B cell (primary cell): ENCODE measurements around the gene DCAKD. TPM values are rescaled to one million over a fixed set of nuclear protein-coding genes. Genes with fewer than 3 reads are reported as not detected.

Experiments used
- ATAC-seq: fragments of 200-7000 bp; cut with Tn5 transposase; one replicate; pipeline ENCODE4 v1.10.0; 2021; ENCODE audit warnings: low read depth, mild to moderate bottlenecking, moderate number of reproducible peaks, moderate library complexity
- CTCF ChIA-PET: fragments of 350-600 bp; sonication (Branson Sonifier 250); formaldehyde crosslinking; loops from one replicate; lab custom pipeline; 2021; ENCODE audit warnings: antibody characterized with exemption, inconsistent platforms; lab: Charles Lee
- POLR2A ChIA-PET: fragments of 350-600 bp; sonication (Branson Sonifier 250); formaldehyde crosslinking; loops from one replicate; lab custom pipeline; 2021; ENCODE audit warnings: antibody characterized with exemption; lab: Charles Lee
- DNase-seq: peaks from one replicate; pipeline ENCODE4 v3.0.0; 2013
- H2AFZ ChIP-seq: 2 replicates; pipeline ENCODE4 v1.6.1; 2012; ENCODE audit warnings: mild to moderate bottlenecking, low read depth, low read length; ENCODE audit not compliant: insufficient read depth, poor library complexity, severe bottlenecking
- H3K27ac ChIP-seq, 2 donors: 1 replicate in 1 of 2; 2 replicates in 1 of 2; pipeline ENCODE4 v1.5.1; 2012 to 2013; ENCODE audit warnings: low read length in 2 of 2, mild to moderate bottlenecking in 2 of 2, moderate library complexity in 1 of 2
- H3K27me3 ChIP-seq, 4 experiments: fragments of 200-600 bp in 1 of 4; sonication (generic) in 1 of 4; replicated peaks in 1 of 4; 1 replicate in 2 of 4; 2 replicates in 2 of 4; pipeline versions ENCODE4 v1.6.1 to v1.7.0; 2013 to 2016; ENCODE audit warnings: low read length in 3 of 4, mild to moderate bottlenecking in 2 of 4, mixed read lengths in 1 of 4, moderate library complexity in 1 of 4; ENCODE audit not compliant: insufficient read depth in 4 of 4, control insufficient read depth in 3 of 4; ENCODE audit errors: control extremely low read depth in 1 of 4
- H3K36me3 ChIP-seq, 2 experiments: replicated peaks in 1 of 2; 1 replicate in 1 of 2; 2 replicates in 1 of 2; pipeline versions ENCODE4 v1.6.1 to v1.7.1; 2013; ENCODE audit warnings: low read length in 1 of 2; ENCODE audit not compliant: insufficient read depth in 2 of 2, control insufficient read depth in 1 of 2; ENCODE audit errors: control extremely low read depth in 1 of 2, extremely low read depth in 1 of 2
- H3K4me1 ChIP-seq, 2 donors: fragments of 200-600 bp in 1 of 2; sonication (generic) in 1 of 2; 1 replicate in 1 of 2; 2 replicates in 1 of 2; pipeline versions ENCODE4 v1.5.1 to v1.6.1; 2013 to 2017; ENCODE audit warnings: low read length in 2 of 2; ENCODE audit not compliant: control insufficient read depth in 2 of 2, insufficient read depth in 2 of 2
- H3K4me2 ChIP-seq: replicated peaks from 2 replicates; pipeline ENCODE3; 2012; ENCODE audit warnings: mild to moderate bottlenecking, low read depth, low read length; ENCODE audit not compliant: poor library complexity, severe bottlenecking
- H3K4me3 ChIP-seq, 5 experiments: fragments of 200-600 bp in 1 of 5; sonication (generic) in 1 of 5; 1 replicate in 3 of 5; 2 replicates in 2 of 5; pipeline versions ENCODE4 v1.5.1 to v1.7.0; 2011 to 2016; ENCODE audit warnings: low read length in 4 of 5, mild to moderate bottlenecking in 4 of 5, low read depth in 2 of 5, control low read depth in 1 of 5, moderate library complexity in 1 of 5; ENCODE audit not compliant: insufficient read depth in 1 of 5; ENCODE audit errors: control extremely low read depth in 1 of 5, extremely low read depth in 1 of 5
- H3K79me2 ChIP-seq: fragments of 200-600 bp; sonication (generic); one replicate; pipeline ENCODE4 v1.6.0; 2016; ENCODE audit warnings: low read length; ENCODE audit not compliant: control insufficient read depth, insufficient read depth
- H3K9ac ChIP-seq: fragments of 200-600 bp; sonication (generic); 2 replicates; pipeline ENCODE4 v1.6.1; 2017; ENCODE audit warnings: mild to moderate bottlenecking, low read length, moderate library complexity
- H3K9me3 ChIP-seq, 3 donors: one replicate each; pipeline versions ENCODE4 v1.6.1 to v1.7.1; 2013; ENCODE audit warnings: low read length in 2 of 3; ENCODE audit not compliant: control insufficient read depth in 2 of 3, insufficient read depth in 1 of 3; ENCODE audit errors: control extremely low read depth in 1 of 3
- H4K20me1 ChIP-seq: 2 replicates; pipeline ENCODE4 v1.6.0; 2012; ENCODE audit warnings: mild to moderate bottlenecking, low read length; ENCODE audit not compliant: insufficient read depth, control insufficient read depth, poor library complexity, severe bottlenecking
- H3K27ac Mint-ChIP-seq: one replicate; pipeline ENCODE4 v1.8.0; 2021; ENCODE audit warnings: mixed read lengths
- H3K27me3 Mint-ChIP-seq: one replicate; pipeline ENCODE4 v1.8.0; 2021; ENCODE audit warnings: mixed read lengths
- H3K4me1 Mint-ChIP-seq: one replicate; pipeline ENCODE4 v1.8.0; 2021; ENCODE audit warnings: mixed read lengths
- H3K4me3 Mint-ChIP-seq: one replicate; pipeline ENCODE4 v1.8.0; 2021; ENCODE audit warnings: mixed read lengths
- H3K9me3 Mint-ChIP-seq: one replicate; pipeline ENCODE4 v1.8.0; 2022; ENCODE audit warnings: mixed read lengths; ENCODE audit not compliant: insufficient read depth
- CTCF ChIP-seq: fragments of 200-600 bp; IDR thresholded peaks from one replicate; pipeline ENCODE4 v1.8.0; 2022; ENCODE audit warnings: antibody characterized with exemption, mild to moderate bottlenecking
- EZH2 ChIP-seq: IDR thresholded peaks from 2 replicates; pipeline ENCODE4 v1.6.1; 2012; ENCODE audit warnings: borderline replicate concordance, low read depth, mild to moderate bottlenecking, moderate library complexity, low read length; ENCODE audit not compliant: insufficient read depth, poor library complexity, severe bottlenecking
- WGBS: methylation state at CpG from one replicate; pipeline ENCODE4 v1.1.5; 2013; ENCODE audit warnings: missing lambda C conversion rate; ENCODE audit not compliant: insufficient coverage; 5-methylcytosine and 5-hydroxymethylcytosine counted together
- intact Hi-C: fragments of 100-400 bp; cut with micrococcal nuclease; formaldehyde crosslinking; loops from one replicate; pipeline ENCODE4 v1.10.0; 2022
- polyA plus RNA-seq: library from polyadenylated mRNA; depleted of rRNA; stranded (reverse); fragments of >200 nt; gene quantifications from 2 replicates; pipeline ENCODE4 v1.2.3, GENCODE V29; 2012
- total RNA-seq, 2 donors: library from RNA; stranded (reverse); fragments of 120-200 nt in 1 of 2; gene quantifications; 1 replicate in 1 of 2; 2 replicates in 1 of 2; pipeline versions ENCODE4 v1.2.3 to v1.2.4, GENCODE V29; 2013 to 2022

The DCAKD gene
- total and polyA plus RNA-seq, 2 donors (not counting 1 experiment from before 2014, with no cell fraction given), result 20.6 to 31.5 TPM

- Histone ChIP-seq H3K79me2 (peaks cover 79% of the 10 kb centered on the region), H3K9ac (peak overlapping the region; percentile 89), H3K36me3 (no peaks in the 10 kb centered on the region), H3K27ac (peak overlapping the region; percentile 75 to 89), H2AFZ (peak overlapping the region; percentile 96), H3K4me3 (peak overlapping the region; percentile 62 to 98 (median 96)), H3K4me1 (peaks cover 29 to 42% of the 10 kb centered on the region in 2 donors), H3K4me2 (peak overlapping the region; percentile 89), H3K9me3 (no peaks in the 10 kb centered on the region), H4K20me1 (peaks cover 33% of the 10 kb centered on the region), H3K27me3 (no peaks in the 10 kb centered on the region)
- Mint-ChIP-seq H3K4me3 (peak overlapping the region; percentile 99), H3K4me1 (peaks cover 40% of the 10 kb centered on the region), H3K9me3 (no peaks in the 10 kb centered on the region), H3K27ac (peak overlapping the region; percentile 100), H3K27me3 (no peaks in the 10 kb centered on the region)
- ChIA-PET CTCF (interaction anchor here (0.6 to 1.9 kb wide), 6 partner anchors 9 to 282 kb away, joined by 3 to 6 read pairs (median 4); partner anchors contain the start of genes ACBD4, DCAKD and HEXIM1), POLR2A (interaction anchor here (0.5 to 1.9 kb wide), 6 partner anchors 8 to 556 kb away, joined by 3 to 9 read pairs (median 4); partner anchors contain the start of genes EFTUD2 and HEXIM2)
- intact Hi-C loops, result loop anchor here (2.0 to 10.0 kb wide), 3 partner anchors 74 to 1134 kb away; partner anchors contain the start of genes ACBD4, FZD2 and KANSL1
- WGBS, result 23% methylated on average over 15 of the region's 15 CpGs
- TF ChIP-seq CTCF (no peak), EZH2 (no peak)
- ATAC-seq (no peak), DNase-seq (no peak)
Observed at GRCh38 chr17:45060382-45060796, 9.0 kb upstream of the DCAKD start.

- Histone ChIP-seq H2AFZ (peak overlapping the region; percentile 72), H3K36me3 (no peaks in the 10 kb centered on the region), H4K20me1 (no peaks in the 10 kb centered on the region), H3K4me3 (peak overlapping the region; percentile 30 to 70 (median 55)), H3K4me1 (peaks cover 7 to 19% of the 10 kb centered on the region in 2 donors), H3K79me2 (peaks cover 29% of the 10 kb centered on the region), H3K9me3 (no peaks in the 10 kb centered on the region), H3K9ac (peak overlapping the region; percentile 68), H3K4me2 (peak overlapping the region; percentile 90), H3K27ac (peak overlapping the region in 1 of 2 donors; percentile 28), H3K27me3 (no peaks in the 10 kb centered on the region)
- no peaks in the 10 kb centered on the region for H3K9me3 Mint-ChIP-seq
- POLR2A ChIA-PET, result interaction anchor here (0.9 kb wide), 1 partner anchor 9 kb away, joined by 9 read pairs; the partner anchor contains the start of gene NMT1
- TF ChIP-seq EZH2, result no peak
- TF ChIP-seq CTCF, result no peak
- peak overlapping the region; percentile 86 for H3K4me3 Mint-ChIP-seq
- ATAC-seq (no peak), DNase-seq (peak; percentile 55)
- CTCF ChIA-PET, result interaction anchor here (1.2 kb wide), 1 partner anchor 9 kb away, joined by 4 read pairs; the partner anchor contains the start of gene NMT1
- intact Hi-C loops, result no loop called here
- H3K27ac Mint-ChIP-seq, result peak overlapping the region; percentile 75
- 12% methylated on average over 32 of the region's 36 CpGs for WGBS
- no peaks in the 10 kb centered on the region for H3K27me3 Mint-ChIP-seq
- H3K4me1 Mint-ChIP-seq, result peaks cover 16% of the 10 kb centered on the region
Observed at GRCh38 chr17:45052052-45052772, 780 bp upstream of the DCAKD start.
